IMR-90 (cell line): Measurements from ENCODE around the gene SARM1. TPM values are rescaled to one million over a fixed set of nuclear protein-coding genes. Genes with fewer than 3 reads are reported as not detected.

Experiments used
- ATAC-seq: fragments of 200-7000 bp; cut with Tn5 transposase; 2 replicates; pipeline ENCODE4 v1.9.1; 2020; ENCODE audit warnings: low read depth, mild to moderate bottlenecking, moderate library complexity
- BruUV-seq: library from RNA; stranded (reverse); fragments of 400-500 nt; replicated peaks from 2 replicates; lab custom pipeline; 2021; lab: Mats Ljungman, UMichigan
- CTCF ChIA-PET: fragments of 300-600 bp; formaldehyde crosslinking; extraction: SDS; loops from one replicate; lab custom pipeline; 2021; ENCODE audit warnings: antibody characterized with exemption; lab: Yijun Ruan, JAX
- POLR2A ChIA-PET: fragments of 300-600 bp; sonication (Branson Sonifier 250); formaldehyde crosslinking; loops from one replicate; lab custom pipeline; 2022; ENCODE audit warnings: antibody characterized with exemption; ENCODE audit not compliant: unreplicated experiment; lab: Charles Lee
- DNase-seq: peaks from one replicate; pipeline ENCODE4 v3.0.0; 2013
- H2AFZ ChIP-seq: replicated peaks from 2 replicates; pipeline ENCODE3; 2013; ENCODE audit warnings: low read length, mild to moderate bottlenecking; ENCODE audit not compliant: poor library complexity
- H2AK5ac ChIP-seq: 2 replicates; pipeline ENCODE4 v1.6.1; 2013; ENCODE audit warnings: low read depth, low read length, inconsistent platforms
- H2AK9ac ChIP-seq: replicated peaks from 2 replicates; pipeline ENCODE3; 2013; ENCODE audit warnings: mild to moderate bottlenecking, low read depth, low read length, moderate library complexity; ENCODE audit not compliant: poor library complexity
- H2BK120ac ChIP-seq: 2 replicates; pipeline ENCODE4 v1.6.1; 2013; ENCODE audit warnings: low read depth, low read length, inconsistent platforms
- H2BK15ac ChIP-seq: 3 replicates; pipeline ENCODE4 v1.6.1; 2013; ENCODE audit warnings: low read depth, low read length, inconsistent platforms
- H2BK20ac ChIP-seq: 2 replicates; pipeline ENCODE4 v1.6.1; 2013; ENCODE audit warnings: low read depth, mild to moderate bottlenecking, inconsistent platforms, low read length, moderate library complexity
- H2BK5ac ChIP-seq: 2 replicates; pipeline ENCODE4 v1.6.1; 2013; ENCODE audit warnings: mild to moderate bottlenecking, low read depth, low read length, inconsistent platforms; ENCODE audit not compliant: poor library complexity, severe bottlenecking
- H3K14ac ChIP-seq: replicated peaks from 2 replicates; pipeline ENCODE4 v1.6.1; 2013; ENCODE audit warnings: low read depth, low read length, inconsistent platforms
- H3K18ac ChIP-seq: 2 replicates; pipeline ENCODE4 v1.6.1; 2013; ENCODE audit warnings: low read depth, low read length, control low read depth
- H3K23ac ChIP-seq: 2 replicates; pipeline ENCODE4 v1.6.1; 2013; ENCODE audit warnings: low read depth, low read length, inconsistent platforms
- H3K27ac ChIP-seq: 2 replicates; pipeline ENCODE4 v1.5.1; 2013; ENCODE audit warnings: mild to moderate bottlenecking, control low read depth, low read length; ENCODE audit not compliant: insufficient read depth
- H3K27me3 ChIP-seq: 2 replicates; pipeline ENCODE4 v1.6.1; 2013; ENCODE audit warnings: low read length; ENCODE audit not compliant: control insufficient read depth, insufficient read depth
- H3K36me3 ChIP-seq: 2 replicates; pipeline ENCODE4 v1.6.1; 2013; ENCODE audit warnings: low read length, mixed read lengths; ENCODE audit not compliant: control insufficient read depth, insufficient read depth
- H3K4ac ChIP-seq: 2 replicates; pipeline ENCODE4 v1.6.1; 2013; ENCODE audit warnings: low read depth, low read length, inconsistent platforms
- H3K4me1 ChIP-seq: 2 replicates; pipeline ENCODE4 v1.6.1; 2013; ENCODE audit warnings: low read length, mixed read lengths; ENCODE audit not compliant: control insufficient read depth, insufficient read depth
- H3K4me2 ChIP-seq: 2 replicates; pipeline ENCODE4 v1.6.1; 2013; ENCODE audit warnings: low read depth, mild to moderate bottlenecking, control low read depth, low read length, moderate library complexity
- H3K4me3 ChIP-seq: 2 replicates; pipeline ENCODE4 v1.5.1; 2013; ENCODE audit warnings: low read depth, mild to moderate bottlenecking, control low read depth, low read length, moderate library complexity; ENCODE audit not compliant: insufficient read depth
- H3K56ac ChIP-seq: 2 replicates; pipeline ENCODE4 v1.6.1; 2013; ENCODE audit warnings: low read length, inconsistent platforms; ENCODE audit not compliant: insufficient read depth; ENCODE audit errors: extremely low read depth
- H3K79me1 ChIP-seq, 2 experiments: 2 replicates each; pipeline ENCODE4 v1.6.1; 2013; ENCODE audit warnings: low read length in 2 of 2, inconsistent platforms in 1 of 2, low read depth in 1 of 2
- H3K9ac ChIP-seq: 2 replicates; pipeline ENCODE4 v1.6.1; 2013; ENCODE audit warnings: low read depth, low read length, control low read depth
- H3K9me1 ChIP-seq: 2 replicates; pipeline ENCODE4 v1.6.1; 2013; ENCODE audit warnings: low read length, inconsistent platforms; ENCODE audit not compliant: insufficient read depth
- H3K9me3 ChIP-seq: 2 replicates; pipeline ENCODE4 v1.6.1; 2013; ENCODE audit warnings: low read length; ENCODE audit not compliant: control insufficient read depth, insufficient read depth
- H4K20me1 ChIP-seq: 2 replicates; pipeline ENCODE4 v1.6.1; 2013; ENCODE audit warnings: low read length, inconsistent platforms; ENCODE audit not compliant: insufficient read depth
- H4K5ac ChIP-seq: 2 replicates; pipeline ENCODE4 v1.6.1; 2013; ENCODE audit warnings: mild to moderate bottlenecking, low read depth, low read length, control low read depth
- H4K8ac ChIP-seq, 2 experiments: 2 replicates each; pipeline ENCODE4 v1.6.1; 2013; ENCODE audit warnings: low read depth in 2 of 2, low read length in 2 of 2, control low read depth in 1 of 2, inconsistent platforms in 1 of 2
- H4K91ac ChIP-seq: 2 replicates; pipeline ENCODE4 v1.6.1; 2013; ENCODE audit warnings: low read depth, low read length, inconsistent platforms; ENCODE audit not compliant: insufficient read depth
- BHLHE40 ChIP-seq: fragments of 150-350 bp; IDR thresholded peaks from 2 replicates; pipeline ENCODE4 v1.6.1; 2016; ENCODE audit warnings: mild to moderate bottlenecking, low read depth, low read length
- CEBPB ChIP-seq: IDR thresholded peaks from 2 replicates; pipeline ENCODE4 v1.6.1; 2012; ENCODE audit warnings: low read depth, low read length, improper control_type of control experiment
- MAZ ChIP-seq: IDR thresholded peaks from 2 replicates; pipeline ENCODE4 v1.6.1; 2012; ENCODE audit warnings: low read depth, mild to moderate bottlenecking, low read length, improper control_type of control experiment, moderate library complexity, borderline replicate concordance
- MXI1 ChIP-seq: IDR thresholded peaks from 2 replicates; pipeline ENCODE4 v1.6.1; 2012; ENCODE audit warnings: low read depth, mild to moderate bottlenecking, low read length, moderate library complexity, borderline replicate concordance
- POLR2A ChIP-seq: IDR thresholded peaks from 2 replicates; pipeline ENCODE4 v1.6.1; 2012; ENCODE audit warnings: mild to moderate bottlenecking, low read depth, low read length
- RAD21 ChIP-seq: IDR thresholded peaks from 2 replicates; pipeline ENCODE4 v1.6.1; 2012; ENCODE audit warnings: low read length, improper control_type of control experiment
- RFX5 ChIP-seq: IDR thresholded peaks from 2 replicates; pipeline ENCODE4 v1.8.0; 2012; ENCODE audit warnings: low read depth, mild to moderate bottlenecking, low read length, moderate library complexity
- SMC3 ChIP-seq: fragments of 150-350 bp; IDR thresholded peaks from 2 replicates; pipeline ENCODE4 v1.6.1; 2016; ENCODE audit warnings: low read depth, mild to moderate bottlenecking, antibody characterized with exemption, low read length, moderate library complexity
- WGBS, 2 experiments: methylation state at CpG; one replicate each; pipeline versions ENCODE4 v1.1.5 to v1.1.7; 2013; ENCODE audit warnings: missing lambda C conversion rate in 2 of 2; ENCODE audit not compliant: insufficient read length in 1 of 2; ENCODE audit errors: extremely low coverage in 2 of 2; 5-methylcytosine and 5-hydroxymethylcytosine counted together
- dilution Hi-C: fragments of 300-500 bp; cut with HindIII; formaldehyde crosslinking; loops from one replicate; pipeline ENCODE4 v1.14.3; 2018; ENCODE audit warnings: low sequenced_read_pairs; ENCODE audit not compliant: unreplicated experiment
- in situ Hi-C: fragments of 300-500 bp; cut with MboI; formaldehyde crosslinking; loops from 3 replicates; pipeline ENCODE4 v1.14.3; 2019; ENCODE audit warnings: low sequenced_read_pairs, inconsistent platforms, mixed read lengths
- intact Hi-C: fragments of 100-400 bp; cut with micrococcal nuclease; formaldehyde crosslinking; loops from 2 replicates; pipeline ENCODE4 v1.10.0; 2022
- polyA plus RNA-seq, 3 experiments: library from polyadenylated mRNA; depleted of rRNA; stranded (reverse); fragments of >200 nt; gene quantifications; 2 replicates each; pipeline ENCODE4 v1.2.3, GENCODE V29; 2012; ENCODE audit warnings: low replicate concordance in 1 of 3
- total RNA-seq: library from RNA; depleted of rRNA; stranded (reverse); fragments of >200 nt; gene quantifications from 2 replicates; pipeline ENCODE4 v1.2.3, GENCODE V29; 2012
- TF ChIP-seq, protein P1 (sequence below): conservative IDR thresholded peaks from 2 replicates; pipeline ENCODE4 v1.5.1; 2012; ENCODE audit warnings: mild to moderate bottlenecking, low read depth, low read length, improper control_type of control experiment
- TF ChIP-seq, protein P2 (sequence below): fragments of 150-350 bp; IDR thresholded peaks from 2 replicates; pipeline ENCODE4 v1.6.1; 2017; ENCODE audit warnings: mild to moderate bottlenecking, antibody characterized with exemption, low read length, low read depth

The SARM1 gene
- total and polyA plus RNA-seq, 2 of the 4 experiments (the other 2 are of a cell fraction) = 3.4 to 11.4 TPM

DNA sequence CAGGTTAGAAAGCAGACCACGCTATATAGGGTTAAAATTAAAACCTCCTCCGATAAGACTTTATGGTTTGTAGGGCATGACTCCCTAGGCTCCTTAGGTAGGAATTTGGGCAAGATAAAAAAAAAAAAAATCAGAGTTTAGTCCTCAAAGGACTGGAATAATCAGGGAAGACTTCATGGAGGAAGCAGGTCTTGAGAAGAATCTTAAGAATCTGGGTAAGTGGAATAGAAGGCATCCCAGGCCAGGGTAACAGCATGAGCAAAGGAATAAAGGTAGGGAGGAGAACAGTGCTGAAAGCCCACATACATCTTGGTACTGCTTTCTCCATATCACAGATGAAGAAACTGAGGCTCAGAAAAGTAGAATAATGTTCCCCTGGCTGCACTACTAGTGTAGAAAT is 19.1 kb downstream of the SARM1 start:
- intact Hi-C loops (no loop called here), in situ Hi-C loops (no loop called here), dilution Hi-C loops (no loop called here)
- Histone ChIP-seq H3K4me1 (peaks cover 11% of the 10 kb centered on the region), H3K9me3 (no peaks in the 10 kb centered on the region), H3K79me1 (no peaks in the 10 kb centered on the region), H2BK5ac (no peak overlapping the region), H3K4me2 (no peak overlapping the region), H3K27me3 (no peaks in the 10 kb centered on the region), H3K18ac (no peak overlapping the region), H3K4me3 (no peak overlapping the region), H2AK9ac (no peak overlapping the region), H3K9me1 (peaks cover 7% of the 10 kb centered on the region; the same call in 1 of the 2 replicates), H4K5ac (no peak overlapping the region), H4K91ac (no peak overlapping the region), H2AFZ (no peak overlapping the region), H3K9ac (no peak overlapping the region), H4K8ac (no peak overlapping the region), H2BK20ac (no peak overlapping the region), H3K36me3 (peaks cover 26% of the 10 kb centered on the region), H3K23ac (no peak overlapping the region), H3K56ac (no peak overlapping the region), H2BK15ac (no peak overlapping the region), H3K4ac (no peak overlapping the region), H3K27ac (no peak overlapping the region), H4K20me1 (no peaks in the 10 kb centered on the region), H2BK120ac (no peak overlapping the region), H3K14ac (no peak overlapping the region), H2AK5ac (no peak overlapping the region)
- BruUV-seq = no TSS peak
- no CpG with 5 or more reads among the region's 2 CpGs for WGBS, 2 experiments
- no peak for DNase-seq
- no peak for TF ChIP-seq RFX5
- no peak for TF ChIP-seq SMC3
- no peak for TF ChIP-seq MAZ
- TF ChIP-seq POLR2A = no peak
- TF ChIP-seq, protein P1, sequence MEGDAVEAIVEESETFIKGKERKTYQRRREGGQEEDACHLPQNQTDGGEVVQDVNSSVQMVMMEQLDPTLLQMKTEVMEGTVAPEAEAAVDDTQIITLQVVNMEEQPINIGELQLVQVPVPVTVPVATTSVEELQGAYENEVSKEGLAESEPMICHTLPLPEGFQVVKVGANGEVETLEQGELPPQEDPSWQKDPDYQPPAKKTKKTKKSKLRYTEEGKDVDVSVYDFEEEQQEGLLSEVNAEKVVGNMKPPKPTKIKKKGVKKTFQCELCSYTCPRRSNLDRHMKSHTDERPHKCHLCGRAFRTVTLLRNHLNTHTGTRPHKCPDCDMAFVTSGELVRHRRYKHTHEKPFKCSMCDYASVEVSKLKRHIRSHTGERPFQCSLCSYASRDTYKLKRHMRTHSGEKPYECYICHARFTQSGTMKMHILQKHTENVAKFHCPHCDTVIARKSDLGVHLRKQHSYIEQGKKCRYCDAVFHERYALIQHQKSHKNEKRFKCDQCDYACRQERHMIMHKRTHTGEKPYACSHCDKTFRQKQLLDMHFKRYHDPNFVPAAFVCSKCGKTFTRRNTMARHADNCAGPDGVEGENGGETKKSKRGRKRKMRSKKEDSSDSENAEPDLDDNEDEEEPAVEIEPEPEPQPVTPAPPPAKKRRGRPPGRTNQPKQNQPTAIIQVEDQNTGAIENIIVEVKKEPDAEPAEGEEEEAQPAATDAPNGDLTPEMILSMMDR = no peak
- TF ChIP-seq, protein P2, sequence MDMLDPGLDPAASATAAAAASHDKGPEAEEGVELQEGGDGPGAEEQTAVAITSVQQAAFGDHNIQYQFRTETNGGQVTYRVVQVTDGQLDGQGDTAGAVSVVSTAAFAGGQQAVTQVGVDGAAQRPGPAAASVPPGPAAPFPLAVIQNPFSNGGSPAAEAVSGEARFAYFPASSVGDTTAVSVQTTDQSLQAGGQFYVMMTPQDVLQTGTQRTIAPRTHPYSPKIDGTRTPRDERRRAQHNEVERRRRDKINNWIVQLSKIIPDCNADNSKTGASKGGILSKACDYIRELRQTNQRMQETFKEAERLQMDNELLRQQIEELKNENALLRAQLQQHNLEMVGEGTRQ = no peak
- TF ChIP-seq BHLHE40 = no peak
- TF ChIP-seq MXI1 = no peak
- TF ChIP-seq CEBPB = no peak
- TF ChIP-seq RAD21 = no peak
- POLR2A ChIA-PET = no interaction called here
- no peak for ATAC-seq
- CTCF ChIA-PET = no interaction called here
